Vagina (tissue), 2 donors: ENCODE measurements around the gene LAG3.

Source experiments
- POLR2A ChIP-seq, 2 donors: fragments of 450-650 bp; IDR thresholded peaks; one replicate each; pipeline ENCODE4 v1.6.1; 2017; ENCODE audit warnings: antibody characterized with exemption in 2 of 2, mild to moderate bottlenecking in 2 of 2, moderate library complexity in 2 of 2
- POLR2AphosphoS5 ChIP-seq, 2 donors: sonication (generic); formaldehyde crosslinking; IDR thresholded peaks; one replicate each; pipeline ENCODE4 v1.9.0; 2017; ENCODE audit warnings: antibody characterized with exemption in 2 of 2, mild to moderate bottlenecking in 2 of 2, low read depth in 1 of 2; ENCODE audit not compliant: insufficient read depth in 1 of 2
- TF ChIP-seq, protein P1 (sequence below), 3 experiments: fragments of 450-650 bp in 2 of 3; fragments of 200-600 bp in 1 of 3; sonication (generic) in 1 of 3; IDR thresholded peaks; one replicate each; pipeline ENCODE4 v1.5.1; 2017 to 2019; ENCODE audit warnings: antibody characterized with exemption in 3 of 3, mild to moderate bottlenecking in 2 of 3, moderate library complexity in 2 of 3

DNA sequence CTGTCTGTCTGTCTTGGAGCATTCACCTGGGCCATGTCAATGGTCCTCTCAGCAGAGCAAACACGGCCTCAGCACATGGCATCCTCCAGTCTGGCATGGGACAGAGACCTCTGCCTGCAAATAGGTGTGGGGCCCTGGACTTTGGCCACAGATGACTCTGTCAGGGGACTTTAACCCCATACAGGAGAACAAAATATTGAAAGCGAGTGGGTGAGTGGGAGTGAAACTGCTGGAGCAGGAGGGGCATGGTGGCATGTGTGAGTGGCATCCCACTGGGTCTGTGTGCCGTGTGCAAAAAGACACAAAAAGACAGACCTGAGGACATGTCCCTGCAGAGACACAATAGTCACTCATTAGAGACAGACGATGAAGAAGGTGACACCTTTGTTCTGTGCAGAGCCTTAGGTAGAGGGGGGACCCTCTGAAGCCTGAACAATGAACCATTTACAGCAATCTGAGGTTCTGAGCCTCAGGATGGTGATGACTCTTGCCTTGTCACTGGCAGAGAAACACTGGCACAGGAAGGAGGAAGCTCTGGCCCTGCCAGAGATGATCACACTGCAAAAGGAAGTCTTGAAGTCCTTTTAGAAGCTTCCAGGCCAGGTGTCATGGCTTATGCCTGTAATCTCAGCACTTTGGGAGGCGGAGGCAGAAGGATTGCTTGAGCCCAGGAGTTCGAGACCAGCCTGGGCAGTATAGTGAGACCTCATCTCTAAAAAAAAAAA is 7.5 kb downstream of the LAG3 start:
- TF ChIP-seq, protein P1, sequence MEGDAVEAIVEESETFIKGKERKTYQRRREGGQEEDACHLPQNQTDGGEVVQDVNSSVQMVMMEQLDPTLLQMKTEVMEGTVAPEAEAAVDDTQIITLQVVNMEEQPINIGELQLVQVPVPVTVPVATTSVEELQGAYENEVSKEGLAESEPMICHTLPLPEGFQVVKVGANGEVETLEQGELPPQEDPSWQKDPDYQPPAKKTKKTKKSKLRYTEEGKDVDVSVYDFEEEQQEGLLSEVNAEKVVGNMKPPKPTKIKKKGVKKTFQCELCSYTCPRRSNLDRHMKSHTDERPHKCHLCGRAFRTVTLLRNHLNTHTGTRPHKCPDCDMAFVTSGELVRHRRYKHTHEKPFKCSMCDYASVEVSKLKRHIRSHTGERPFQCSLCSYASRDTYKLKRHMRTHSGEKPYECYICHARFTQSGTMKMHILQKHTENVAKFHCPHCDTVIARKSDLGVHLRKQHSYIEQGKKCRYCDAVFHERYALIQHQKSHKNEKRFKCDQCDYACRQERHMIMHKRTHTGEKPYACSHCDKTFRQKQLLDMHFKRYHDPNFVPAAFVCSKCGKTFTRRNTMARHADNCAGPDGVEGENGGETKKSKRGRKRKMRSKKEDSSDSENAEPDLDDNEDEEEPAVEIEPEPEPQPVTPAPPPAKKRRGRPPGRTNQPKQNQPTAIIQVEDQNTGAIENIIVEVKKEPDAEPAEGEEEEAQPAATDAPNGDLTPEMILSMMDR (IDR thresholded peaks at IDR 0.05): no peak
- no peak for TF ChIP-seq POLR2A (IDR thresholded peaks at IDR 0.05)
- TF ChIP-seq POLR2AphosphoS5 (IDR thresholded peaks at IDR 0.05; ENCODE audit: insufficient read depth in 1 of 2, low read depth in 1 of 2): no peak
